ENCODE measurements around the gene HDLBP. TPM values are rescaled to one million over a fixed set of nuclear protein-coding genes. Genes with fewer than 3 reads are reported as not detected.
A peak's percentile ranks its signal among the peaks of the same experiment; 100 is the strongest.

HDLBP gene
- total RNA-seq, 2 experiments from 2014 or later = 259 to 266 TPM

GRCh38 chr2:241183221-241183620 is 132.3 kb downstream of the HDLBP start:
- POLR2A ChIA-PET = interaction anchor here (0.6 kb wide), 1 partner anchor 143 kb away, joined by 3 read pairs; no protein-coding TSS in a partner anchor

GRCh38 chr2:241182531-241183133 is 132.8 kb downstream of the HDLBP start:
- DNase-seq (no peak), ATAC-seq (no peak)
- ChIA-PET CTCF (no interaction called here), POLR2A (interaction anchor here (0.6 kb wide), 1 partner anchor 143 kb away, joined by 3 read pairs; no protein-coding TSS in a partner anchor)
- Mint-ChIP-seq H3K27me3 (no peaks in the 10 kb centered on the region), H3K36me3 (ENCODE audit: low read depth) (peaks cover 6% of the 10 kb centered on the region), H3K4me3 (no peak overlapping the region), H3K27ac (no peak overlapping the region), H3K9me3 (no peaks in the 10 kb centered on the region), H3K4me1 (ENCODE audit: low read depth) (peaks cover 5% of the 10 kb centered on the region)
- intact Hi-C loops (cut with micrococcal nuclease) = no loop called here
- no peak for TF ChIP-seq CTCF (IDR thresholded peaks at IDR 0.05)

More at GRCh38 chr2:241183221-241183620, 132.3 kb downstream of the HDLBP start:
- H3K36me3 Mint-ChIP-seq (ENCODE audit: low read depth) = peaks cover 6% of the 10 kb centered on the region
- peaks cover 5% of the 10 kb centered on the region for H3K4me1 Mint-ChIP-seq (ENCODE audit: low read depth)
- intact Hi-C loops (cut with micrococcal nuclease) = no loop called here
- CTCF ChIA-PET = interaction anchor here (0.8 kb wide), 1 partner anchor 306 kb away, joined by 4 read pairs; no protein-coding TSS in a partner anchor
- no peaks in the 10 kb centered on the region for H3K9me3 Mint-ChIP-seq
- ATAC-seq (no peak), DNase-seq (no peak)
- TF ChIP-seq CTCF (IDR thresholded peaks at IDR 0.05) = no peak
- no peaks in the 10 kb centered on the region for H3K27me3 Mint-ChIP-seq
- no peak overlapping the region for H3K4me3 Mint-ChIP-seq
- H3K27ac Mint-ChIP-seq = no peak overlapping the region

GRCh38 chr2:241182126-241182525 is 133.3 kb downstream of the HDLBP start:
- H3K27ac Mint-ChIP-seq = no peak overlapping the region
- CTCF ChIA-PET = no interaction called here
- no peak for ATAC-seq

GRCh38 chr2:241180495-241180894 is 135.0 kb downstream of the HDLBP start:
- Mint-ChIP-seq H3K4me3 (no peak overlapping the region), H3K36me3 (ENCODE audit: low read depth) (peaks cover 6% of the 10 kb centered on the region), H3K27me3 (no peaks in the 10 kb centered on the region), H3K4me1 (ENCODE audit: low read depth) (peaks cover 5% of the 10 kb centered on the region), H3K27ac (no peak overlapping the region), H3K9me3 (no peaks in the 10 kb centered on the region)
- intact Hi-C loops (cut with micrococcal nuclease) = no loop called here
- TF ChIP-seq CTCF (IDR thresholded peaks at IDR 0.05) = no peak
- ChIA-PET CTCF (interaction anchor here (1.3 kb wide), 1 partner anchor 102 kb away, joined by 4 read pairs; no protein-coding TSS in a partner anchor), POLR2A (interaction anchor here (0.6 kb wide), 1 partner anchor 331 kb away, joined by 3 read pairs; no protein-coding TSS in a partner anchor)
- DNase-seq (no peak), ATAC-seq (no peak)

More at GRCh38 chr2:241182126-241182525, 133.3 kb downstream of the HDLBP start:
- Mint-ChIP-seq H3K27me3 (no peaks in the 10 kb centered on the region), H3K9me3 (no peaks in the 10 kb centered on the region), H3K36me3 (ENCODE audit: low read depth) (peaks cover 6% of the 10 kb centered on the region), H3K4me1 (ENCODE audit: low read depth) (peaks cover 5% of the 10 kb centered on the region), H3K4me3 (no peak overlapping the region)
- DNase-seq = no peak
- intact Hi-C loops (cut with micrococcal nuclease) = no loop called here
- POLR2A ChIA-PET = no interaction called here
- TF ChIP-seq CTCF (IDR thresholded peaks at IDR 0.05) = no peak

GRCh38 chr2:241179899-241180298 is 135.6 kb downstream of the HDLBP start:
- H3K27me3 Mint-ChIP-seq = no peaks in the 10 kb centered on the region
- H3K36me3 Mint-ChIP-seq (ENCODE audit: low read depth) = peaks cover 12% of the 10 kb centered on the region
- peak overlapping the region; percentile 6 for H3K27ac Mint-ChIP-seq
- ATAC-seq (peak; percentile 74), DNase-seq (peak; percentile 51)
- intact Hi-C loops (cut with micrococcal nuclease) = no loop called here
- no peak for TF ChIP-seq CTCF (IDR thresholded peaks at IDR 0.05)
- no peaks in the 10 kb centered on the region for H3K9me3 Mint-ChIP-seq
- H3K4me3 Mint-ChIP-seq = no peak overlapping the region
- ChIA-PET CTCF (interaction anchor here (1.3 kb wide), 1 partner anchor 101 kb away, joined by 4 read pairs; no protein-coding TSS in a partner anchor), POLR2A (no interaction called here)
- peaks cover 5% of the 10 kb centered on the region for H3K4me1 Mint-ChIP-seq (ENCODE audit: low read depth)

All from activated CD8-positive, alpha-beta T cell treated with anti-CD3 and anti-CD28 coated beads for 36 hours (primary cell).